Fibroblast of villous mesenchyme (primary cell): Measurements from ENCODE around the gene WDR93. TPM values are rescaled to one million over a fixed set of nuclear protein-coding genes. Genes with fewer than 3 reads are reported as not detected.
"Not testable (repeated sequence)": the region's sequence is repeated elsewhere in the genome, so short reads cannot be mapped to it uniquely, and the experiment has no call there.

Experiments used
- DNase-seq: peaks from one replicate; pipeline ENCODE4 v3.0.0-alpha.2; 2010; ENCODE audit warnings: low read depth
- H3K4me3 ChIP-seq: 2 replicates; pipeline ENCODE4 v1.5.1; 2011; ENCODE audit warnings: low read depth, mild to moderate bottlenecking, low read length
- CTCF ChIP-seq: IDR thresholded peaks from 2 replicates; pipeline ENCODE4 v1.5.1; 2012; ENCODE audit warnings: low read depth, mild to moderate bottlenecking, low read length; ENCODE audit not compliant: insufficient read depth
- total RNA-seq: library from RNA; depleted of rRNA; stranded (reverse); fragments of >200 nt; gene quantifications from 2 replicates; pipeline ENCODE4 v1.2.3, GENCODE V29; 2012

Gene WDR93
- total RNA-seq, 1 donor = not detected

GRCh38 chr15:89685995-89686394 lies 4.6 kb upstream of the WDR93 start:
- DNase-seq = no peak
- no peak for TF ChIP-seq CTCF
- H3K4me3 ChIP-seq = no peak overlapping the region

GRCh38 chr15:89686522-89686921 lies 4.1 kb upstream of the WDR93 start:
- TF ChIP-seq CTCF = no peak
- H3K4me3 ChIP-seq = no peak overlapping the region
- no peak for DNase-seq

- peak overlapping the region; percentile 93 for H3K4me3 ChIP-seq
- not testable (repeated sequence) for DNase-seq
These were observed 708 bp upstream of the WDR93 start for GRCh38 chr15:89689930-89690275.

GRCh38 chr15:89693091-89693490 lies 2.5 kb downstream of the WDR93 start:
- DNase-seq = no peak
- no peak overlapping the region for H3K4me3 ChIP-seq
- no peak for TF ChIP-seq CTCF

- TF ChIP-seq CTCF = no peak
- peak; percentile 20 for DNase-seq
- H3K4me3 ChIP-seq = no peak overlapping the region
These were observed 3.1 kb downstream of the WDR93 start for GRCh38 chr15:89693696-89694095.

- no peak for TF ChIP-seq CTCF
- H3K4me3 ChIP-seq = no peak overlapping the region
- no peak for DNase-seq
These were observed 4.6 kb downstream of the WDR93 start for GRCh38 chr15:89695198-89695597.

GRCh38 chr15:89704411-89704810 lies 13.8 kb downstream of the WDR93 start:
- TF ChIP-seq CTCF = no peak
- DNase-seq = no peak
- H3K4me3 ChIP-seq = no peak overlapping the region
